Activated CD4-positive, alpha-beta T cell treated with anti-CD3 and anti-CD28 coated beads, Interleukin-10, Interleukin-2, amounts not matched to agents 100 ng/mL and 50 ng/mL, durations not matched to agents 16 hours and 8 hours (primary cell): ENCODE results near the gene RUNX3.

Source experiments
- DNase-seq: peaks from one replicate; pipeline ENCODE4 v3.0.0-alpha.2; 2020

The RUNX3 gene

DNA sequence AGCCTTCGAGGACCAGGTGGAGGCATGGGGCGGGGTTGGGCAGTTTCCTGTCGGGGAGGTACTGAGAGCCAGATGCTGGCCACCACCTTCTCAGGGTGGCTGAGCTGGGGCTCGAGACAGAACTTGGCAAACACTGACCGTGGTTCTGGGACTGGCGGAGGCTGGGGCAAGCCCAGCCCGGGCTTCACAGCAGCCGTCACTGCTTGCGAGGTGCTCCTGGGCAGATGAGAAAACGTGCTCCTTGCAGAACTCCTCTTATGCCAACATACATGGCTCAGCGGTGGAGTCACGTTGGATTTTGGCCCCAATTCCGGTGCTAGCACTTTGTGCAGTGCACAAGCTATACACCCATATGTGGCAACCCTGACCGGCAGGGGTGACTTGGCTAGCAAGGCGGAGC, 69.2 kb downstream of the RUNX3 start:
- no peak for DNase-seq

DNA sequence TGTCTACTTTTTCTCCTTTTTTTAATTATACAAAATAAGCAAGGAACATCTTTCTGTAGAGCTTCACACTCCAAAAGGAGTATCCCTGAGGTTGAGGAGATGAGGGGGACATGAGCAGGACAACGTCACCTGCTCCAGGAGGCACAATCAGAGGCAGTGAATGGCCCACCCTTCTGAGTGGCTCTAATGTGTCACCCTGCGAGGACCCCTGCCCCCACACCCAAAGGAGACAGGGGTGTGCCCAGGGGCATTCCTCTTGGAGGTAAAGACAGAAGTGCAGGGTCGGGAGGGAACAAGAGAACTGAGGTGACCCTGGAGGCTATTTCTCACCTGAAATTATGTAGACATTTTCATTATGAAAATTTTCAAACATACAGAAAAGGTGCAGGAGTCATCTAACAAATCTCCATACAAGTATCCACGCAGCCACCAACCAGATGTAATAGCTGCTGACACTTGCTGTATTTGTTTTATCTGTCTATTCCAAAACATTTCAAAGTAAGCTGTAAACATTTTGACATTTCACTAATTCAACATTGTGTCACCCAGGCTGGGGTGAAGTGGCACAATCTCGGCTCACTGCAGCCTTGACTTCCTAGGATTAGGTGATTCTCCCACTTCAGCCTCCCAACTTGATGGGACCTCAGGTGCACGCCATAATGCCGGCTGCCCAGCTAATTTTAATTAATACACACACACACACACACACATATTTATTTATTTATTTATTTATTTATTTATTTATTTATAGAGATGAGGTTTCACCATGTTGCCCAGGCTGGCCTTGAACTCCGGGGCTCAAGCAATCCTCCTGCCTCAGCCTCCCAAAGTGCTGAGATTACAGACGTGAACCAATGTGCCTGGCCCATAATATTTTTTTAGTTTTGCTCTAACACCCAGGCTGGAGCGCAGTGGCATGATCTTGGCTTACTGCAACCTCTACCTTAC, 70.7 kb downstream of the RUNX3 start:
- DNase-seq: no peak

DNA sequence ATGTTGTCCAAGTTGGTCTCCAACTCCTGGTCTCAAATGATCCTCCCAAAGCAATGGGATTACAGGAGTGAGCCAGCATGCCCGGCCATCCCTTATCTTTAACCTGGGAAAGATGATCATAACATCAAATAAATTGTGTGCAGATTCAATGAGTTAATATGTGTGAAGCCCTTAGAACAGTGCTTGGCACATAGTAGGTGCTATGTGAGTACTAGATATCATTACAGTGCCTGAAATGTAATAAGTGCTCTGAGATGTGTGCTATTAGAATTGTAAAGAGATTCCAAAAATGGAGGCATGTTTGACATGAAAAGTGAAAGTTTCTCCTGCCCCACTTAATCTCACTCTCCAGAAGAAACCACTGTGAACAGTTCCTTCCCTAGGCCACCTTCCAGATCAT, 71.8 kb downstream of the RUNX3 start:
- DNase-seq: no peak

DNA sequence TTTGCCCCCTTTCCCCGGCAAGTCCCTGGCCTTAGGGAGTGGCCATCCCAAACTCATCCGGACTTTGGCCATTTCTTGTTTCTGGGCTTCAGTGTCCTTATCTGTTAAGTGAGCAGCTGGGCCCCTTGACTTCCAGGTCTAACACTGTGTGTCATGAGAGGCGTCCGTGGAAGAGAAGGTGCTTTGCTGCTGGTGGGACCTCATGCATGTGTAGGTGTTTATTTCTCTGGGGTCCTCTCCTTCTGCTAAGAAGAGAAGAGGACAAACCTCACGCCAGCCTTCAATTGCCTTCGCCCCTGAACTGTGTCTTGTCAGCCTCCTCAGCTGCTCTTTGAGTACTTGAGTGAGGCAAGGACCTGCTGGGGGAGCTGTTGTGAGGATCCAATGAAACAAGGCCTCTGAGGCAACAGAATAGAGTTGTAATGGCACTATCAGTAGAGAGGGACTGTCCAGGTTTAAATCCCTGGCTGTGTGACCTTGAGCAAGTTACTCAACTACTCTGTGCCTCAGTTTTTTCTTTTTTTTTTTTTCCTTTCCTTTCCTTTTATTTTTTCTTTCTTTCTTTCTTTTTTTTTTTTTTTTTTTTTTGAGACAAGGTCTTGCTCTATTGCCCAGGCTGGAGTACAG, 72.5 kb downstream of the RUNX3 start:
- DNase-seq: no peak

DNA sequence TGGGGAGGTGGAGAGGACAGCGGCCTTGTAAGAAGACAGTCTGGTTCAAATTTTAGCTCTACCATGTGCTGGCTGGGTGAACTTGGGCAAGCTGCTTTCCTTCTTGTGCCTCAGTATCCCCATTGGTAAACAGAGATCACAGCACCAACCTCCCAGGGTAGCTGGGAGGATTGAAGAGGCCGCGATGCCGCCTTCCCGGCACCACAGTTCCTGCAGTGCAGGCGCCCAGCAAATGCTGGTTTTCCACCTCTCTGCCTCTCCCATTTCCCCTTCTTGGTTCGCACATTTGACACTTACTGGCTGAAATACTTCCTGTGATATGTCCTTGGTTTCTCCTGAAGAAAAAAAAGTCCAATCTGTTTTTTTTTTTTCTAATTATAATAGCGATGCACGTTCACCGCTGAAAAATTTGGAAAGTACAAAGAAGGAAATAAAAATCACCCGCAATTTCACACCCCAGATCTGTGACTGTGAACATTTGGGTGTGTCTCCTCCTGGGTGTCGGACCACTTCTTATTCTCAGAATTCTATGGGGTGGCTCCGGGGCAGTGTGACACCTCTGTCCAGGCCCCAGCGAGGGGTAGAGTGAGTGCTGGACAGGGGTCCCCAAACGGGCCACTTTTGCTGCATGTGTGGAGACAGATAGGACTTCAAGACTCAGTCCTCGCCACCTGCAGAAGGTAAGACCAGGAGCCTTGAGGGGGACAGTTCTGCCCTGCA, 73.1 kb downstream of the RUNX3 start:
- DNase-seq: no peak

DNA sequence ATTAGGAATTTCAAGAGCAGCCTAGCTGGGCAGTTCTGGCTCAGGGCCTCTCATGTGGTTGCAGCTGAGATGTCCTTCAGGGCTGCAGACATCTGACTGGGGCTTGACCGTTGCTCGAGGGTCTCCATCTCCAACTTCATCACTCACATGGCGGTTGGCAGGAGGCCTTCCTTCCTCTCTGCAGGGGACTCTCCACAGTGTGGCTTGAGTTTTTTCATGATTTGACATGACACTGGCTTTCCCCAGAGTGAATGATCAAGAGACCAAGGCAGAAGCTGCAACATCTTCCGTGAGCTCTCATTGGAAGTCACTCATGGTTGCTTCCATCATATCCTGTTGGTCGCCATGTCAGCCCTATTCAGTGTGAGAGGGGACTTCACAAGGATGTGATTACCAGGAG, 74.6 kb downstream of the RUNX3 start:
- DNase-seq: no peak

DNA sequence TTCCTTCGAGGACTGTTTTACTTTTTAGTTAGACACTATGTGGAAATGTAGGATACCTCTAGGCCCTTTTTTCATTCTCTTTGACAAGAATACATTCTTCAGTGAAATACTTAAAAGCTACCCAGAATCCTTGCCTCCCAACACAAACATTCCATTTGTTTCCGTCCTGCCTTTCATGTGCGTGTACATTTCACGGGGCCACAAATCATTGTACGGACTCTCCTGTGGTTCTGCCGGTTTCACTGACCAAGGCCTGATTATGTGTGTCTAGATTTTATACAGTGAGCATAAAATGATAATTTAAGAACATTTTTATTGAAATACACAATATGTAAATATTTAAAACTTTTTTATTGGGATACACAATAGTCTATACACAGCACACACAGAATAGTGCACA, 76.4 kb downstream of the RUNX3 start:
- no peak for DNase-seq

DNA sequence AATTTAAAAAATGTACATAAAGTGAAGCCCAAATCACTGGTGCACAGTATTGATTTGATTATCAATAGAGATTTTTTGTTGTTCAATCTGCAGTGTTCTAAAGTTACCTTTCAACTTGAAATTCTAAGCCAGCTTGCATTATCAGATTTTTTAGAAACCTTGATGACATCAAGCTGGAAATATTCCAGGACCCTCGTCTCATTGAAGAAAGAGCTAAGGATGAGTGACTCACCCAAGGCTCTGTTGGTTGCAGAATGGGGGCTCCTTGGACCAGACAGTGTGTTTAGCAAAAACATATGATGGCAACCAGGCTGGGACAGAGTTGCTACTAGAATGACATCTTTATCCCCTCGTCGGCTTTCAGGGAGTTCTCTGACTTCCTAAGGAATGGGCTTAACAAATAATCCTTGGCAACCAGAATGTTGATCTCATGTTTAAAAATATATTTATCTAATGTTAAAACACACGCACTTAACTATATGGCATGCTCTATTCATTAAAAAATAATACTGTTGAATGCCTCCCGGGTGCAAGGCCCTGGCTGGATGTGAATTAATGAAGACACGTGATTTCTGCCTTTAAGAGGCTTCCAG, 79.7 kb downstream of the RUNX3 start:
- DNase-seq: no peak

DNA sequence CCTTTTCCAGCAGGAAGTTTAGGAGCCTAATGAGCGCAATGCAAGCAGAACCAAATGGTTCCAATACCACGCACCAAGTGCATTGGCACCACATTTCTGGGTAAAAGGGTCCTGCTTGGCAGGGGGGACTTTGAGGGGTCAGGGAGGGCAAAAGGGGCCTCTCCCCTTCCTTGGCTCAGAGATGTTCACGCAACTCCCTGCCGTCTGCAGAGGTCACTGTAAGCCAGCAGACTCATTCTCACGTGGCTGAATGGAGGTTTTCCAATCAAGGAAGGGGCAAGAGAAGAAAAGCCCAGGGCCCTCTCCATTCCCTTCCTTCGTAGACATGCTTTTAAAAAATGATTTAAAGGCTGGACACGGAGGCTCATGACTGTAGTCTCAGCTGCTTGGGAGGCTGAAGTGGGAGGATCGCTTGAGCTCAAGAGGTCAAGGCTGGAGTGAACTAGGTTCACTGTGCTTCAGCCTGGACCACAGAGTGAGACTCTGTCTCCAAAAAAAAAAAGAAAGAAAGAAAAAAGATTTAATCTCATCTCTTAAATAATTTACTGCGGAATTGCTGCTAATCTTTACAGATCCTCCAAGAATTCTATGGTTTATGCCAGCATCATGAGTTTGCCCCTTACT, 80.3 kb downstream of the RUNX3 start:
- peak; percentile 24 for DNase-seq
